HL-60/S4 treated with retinoic acid at 250 ng/mL for 4 days and 3 days (cell line): ENCODE data around the gene MS4A18.

Experiments
- in situ Hi-C: fragments of 300-500 bp; cut with MboI; formaldehyde crosslinking; loops from 2 replicates; pipeline ENCODE4 v1.7.0; 2022; ENCODE audit warnings: low sequenced_read_pairs

MS4A18 gene

GRCh38 chr11:60785136-60785535 lies 60.6 kb downstream of the MS4A18 start, which contains the start of gene MS4A10:
Gene MS4A10, plus strand, starts transcription at chr11:60785333. Its CDS starts 5,003 bp downstream, at chr11:60790336.
- in situ Hi-C loops, result no loop called here

DNA sequence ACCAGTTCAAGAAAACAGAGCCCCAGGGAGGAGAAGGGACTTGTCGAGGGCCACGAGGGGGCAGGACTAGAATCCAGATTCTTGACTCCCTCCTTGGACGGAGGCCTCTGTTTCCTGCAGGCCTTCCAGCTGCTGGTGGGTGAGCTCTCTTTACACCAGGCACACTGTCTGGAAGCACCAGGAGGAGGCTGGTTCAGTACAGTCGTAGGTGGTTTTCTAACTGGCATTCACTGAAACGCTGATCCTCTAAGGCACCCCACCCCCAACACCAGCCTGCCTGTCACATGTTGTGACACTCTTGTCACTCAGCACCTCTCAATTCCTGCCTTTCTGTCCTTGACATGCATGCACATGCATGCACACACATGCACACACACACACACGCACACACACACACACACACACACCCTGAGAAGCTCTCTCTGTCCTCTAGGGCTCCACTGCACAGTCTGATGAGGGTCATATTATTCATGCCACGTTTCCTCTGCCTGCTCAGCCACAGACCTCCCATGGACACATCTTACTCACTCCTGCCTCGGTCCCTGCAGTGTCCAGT lies 61.4 kb downstream of the MS4A18 start:
- in situ Hi-C loops, result no loop called here

- in situ Hi-C loops, result no loop called here
Observed at GRCh38 chr11:60786811-60787567, 62.5 kb downstream of the MS4A18 start.

DNA sequence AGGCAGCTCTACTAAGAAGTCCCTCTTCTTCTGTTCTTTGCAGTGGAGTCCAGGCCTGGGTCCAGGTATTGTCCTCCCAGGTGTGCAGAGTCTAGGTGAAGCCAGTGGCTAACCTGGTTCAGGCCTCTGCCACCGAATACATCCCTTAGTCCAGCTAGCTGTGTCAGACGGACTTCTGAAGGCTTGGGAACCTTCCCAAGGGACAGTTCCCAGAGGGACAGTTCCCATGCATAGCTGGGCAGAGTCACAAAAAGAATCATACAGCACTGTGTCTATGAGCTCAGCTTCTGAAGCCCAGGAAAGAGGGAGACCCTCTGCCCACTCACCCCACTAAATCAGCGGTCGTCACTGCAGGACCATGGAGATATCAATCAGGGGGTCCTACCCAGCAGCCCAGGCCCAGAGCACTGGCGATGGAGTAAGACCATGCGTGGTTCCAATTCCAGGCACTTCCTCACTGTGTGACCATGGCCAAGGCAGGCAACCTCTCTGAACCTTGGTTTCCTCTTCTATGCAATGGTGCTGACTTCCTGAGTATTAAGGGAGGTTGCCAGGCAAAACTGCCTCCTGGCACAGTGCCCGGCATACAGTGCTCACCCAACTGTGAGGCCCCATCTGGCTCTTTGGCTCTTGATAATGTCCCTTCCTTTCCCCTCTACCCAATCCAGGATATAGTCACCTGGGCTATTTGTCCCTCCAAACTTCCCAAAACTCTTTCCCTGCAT lies 64.0 kb downstream of the MS4A18 start:
- in situ Hi-C loops, result no loop called here

GRCh38 chr11:60790726-60791125 lies 66.2 kb downstream of the MS4A18 start:
- in situ Hi-C loops, result no loop called here

GRCh38 chr11:60791153-60791933 lies 66.8 kb downstream of the MS4A18 start:
- in situ Hi-C loops, result no loop called here

GRCh38 chr11:60792521-60792920 lies 68.0 kb downstream of the MS4A18 start:
- in situ Hi-C loops, result no loop called here
